ENCODE results near the gene TRIP11. TPM values are rescaled to one million over a fixed set of nuclear protein-coding genes. Genes with fewer than 3 reads are reported as not detected.

Gene TRIP11
- total and polyA plus RNA-seq, 8 donors = 3.5 to 135 (median 30.9) TPM

GRCh38 chr14:92033433-92033832, 6.4 kb downstream of the TRIP11 start:
- peaks cover 6 to 67% (median 50%) of the 10 kb centered on the region in 4 donors for H3K4me1 ChIP-seq
- no peak overlapping the region for H3K4me3 ChIP-seq
- no peak for TF ChIP-seq EP300 (IDR thresholded peaks at IDR 0.05)
- no peak for TF ChIP-seq CTCF (IDR thresholded peaks at IDR 0.05)
- no peak for TF ChIP-seq POLR2AphosphoS5 (IDR thresholded peaks at IDR 0.05)
- TF ChIP-seq POLR2A (IDR thresholded peaks at IDR 0.05) = no peak
- no peak for DNase-seq
- H3K9me3 ChIP-seq = no peaks in the 10 kb centered on the region
- WGBS, 5 donors = 39 to 83% (median 74%) methylated on average over 1 of the region's 1 CpG
- peak overlapping the region; percentile 78 to 94 (median 82) for H3K27ac ChIP-seq
- H3K27me3 ChIP-seq = no peaks in the 10 kb centered on the region
- peaks cover 9 to 40% (median 39%) of the 10 kb centered on the region in 4 donors for H3K36me3 ChIP-seq
- intact Hi-C loops (cut with DNase I; ENCODE audit: low total_unique reads) = no loop called here

- no peak for DNase-seq
- no peak overlapping the region for H3K27ac ChIP-seq
- TF ChIP-seq POLR2A (IDR thresholded peaks at IDR 0.05) = no peak
- no peak for TF ChIP-seq POLR2AphosphoS5 (IDR thresholded peaks at IDR 0.05)
- TF ChIP-seq CTCF (IDR thresholded peaks at IDR 0.05) = no peak
- no peak for TF ChIP-seq EP300 (IDR thresholded peaks at IDR 0.05)
- H3K4me1 ChIP-seq = peaks cover 0 to 21% (median 9%) of the 10 kb centered on the region in 4 donors
- H3K36me3 ChIP-seq = peaks cover 13 to 87% (median 82%) of the 10 kb centered on the region in 4 donors
- H3K27me3 ChIP-seq = no peaks in the 10 kb centered on the region
- intact Hi-C loops (cut with DNase I; ENCODE audit: low total_unique reads) = no loop called here
- WGBS, 5 donors = 88 to 91% (median 90%) methylated on average over 21 of the region's 21 CpGs
- no peaks in the 10 kb centered on the region for H3K9me3 ChIP-seq
- H3K4me3 ChIP-seq = no peak overlapping the region
Observed at GRCh38 chr14:92026548-92027190, 13.2 kb downstream of the TRIP11 start.

GRCh38 chr14:92022036-92022435, 17.8 kb downstream of the TRIP11 start:
- H3K9me3 ChIP-seq = no peaks in the 10 kb centered on the region
- no peaks in the 10 kb centered on the region for H3K27me3 ChIP-seq
- H3K27ac ChIP-seq = peak overlapping the region in 1 of 5 donors; percentile 22
- H3K36me3 ChIP-seq = peaks cover 7 to 77% (median 75%) of the 10 kb centered on the region in 4 donors
- intact Hi-C loops (cut with DNase I; ENCODE audit: low total_unique reads) = no loop called here
- DNase-seq = no peak
- WGBS, 5 donors = 27 to 58% (median 28%) methylated on average over 1 of the region's 1 CpG
- TF ChIP-seq POLR2A (IDR thresholded peaks at IDR 0.05) = no peak
- TF ChIP-seq POLR2AphosphoS5 (IDR thresholded peaks at IDR 0.05) = no peak
- TF ChIP-seq CTCF (IDR thresholded peaks at IDR 0.05) = no peak
- TF ChIP-seq EP300 (IDR thresholded peaks at IDR 0.05) = no peak
- H3K4me1 ChIP-seq = peaks cover 0 to 19% (median 6%) of the 10 kb centered on the region in 4 donors
- no peak overlapping the region for H3K4me3 ChIP-seq

- peaks cover 12 to 77% (median 75%) of the 10 kb centered on the region in 4 donors for H3K36me3 ChIP-seq
Observed at GRCh38 chr14:92021523-92021922, 18.3 kb downstream of the TRIP11 start.

More at GRCh38 chr14:92021523-92021922, 18.3 kb downstream of the TRIP11 start:
- H3K9me3 ChIP-seq = no peaks in the 10 kb centered on the region
- intact Hi-C loops (cut with DNase I; ENCODE audit: low total_unique reads) = no loop called here
- no peak for DNase-seq
- H3K27me3 ChIP-seq = no peaks in the 10 kb centered on the region
- no peak overlapping the region for H3K4me3 ChIP-seq
- peak overlapping the region in 1 of 5 donors; percentile 22 for H3K27ac ChIP-seq
- TF ChIP-seq POLR2AphosphoS5 (IDR thresholded peaks at IDR 0.05) (no peak), CTCF (IDR thresholded peaks at IDR 0.05) (no peak), POLR2A (IDR thresholded peaks at IDR 0.05) (no peak), EP300 (IDR thresholded peaks at IDR 0.05) (no peak)
- peaks cover 0 to 19% (median 6%) of the 10 kb centered on the region in 4 donors for H3K4me1 ChIP-seq
- 88 to 92% (median 88%) methylated on average over 3 of the region's 3 CpGs for WGBS, 5 donors
